Mucosa of descending colon (tissue), 3 donors: ENCODE measurements around the gene ABHD13. TPM values are rescaled to one million over a fixed set of nuclear protein-coding genes. Genes with fewer than 3 reads are reported as not detected.

Experiments used
- ATAC-seq: fragments of 200-7000 bp; cut with Tn5 transposase; one replicate; pipeline ENCODE4 v1.9.1; 2020; ENCODE audit warnings: mild to moderate bottlenecking, moderate library complexity
- DNase-seq, 3 donors: peaks; one replicate each; pipeline ENCODE4 v3.0.0-alpha.2; 2020
- H3K36me3 ChIP-seq: fragments of 200-600 bp; one replicate; pipeline ENCODE4 v1.8.0; 2021; ENCODE audit warnings: low read depth, mild to moderate bottlenecking
- H3K4me1 ChIP-seq: fragments of 200-600 bp; one replicate; pipeline ENCODE4 v1.8.0; 2021; ENCODE audit warnings: low read depth, mild to moderate bottlenecking
- H3K4me3 ChIP-seq: fragments of 200-600 bp; one replicate; pipeline ENCODE4 v1.8.0; 2021; ENCODE audit warnings: mild to moderate bottlenecking
- H3K9me3 ChIP-seq: fragments of 200-600 bp; one replicate; pipeline ENCODE4 v1.8.0; 2021; ENCODE audit warnings: mild to moderate bottlenecking
- CTCF ChIP-seq: fragments of 200-600 bp; IDR thresholded peaks from one replicate; pipeline ENCODE4 v1.8.0; 2022; ENCODE audit warnings: antibody characterized with exemption, mild to moderate bottlenecking
- intact Hi-C, 2 donors: fragments of 100-400 bp; cut with DNase I in 1 of 2; cut with micrococcal nuclease in 1 of 2; formaldehyde crosslinking; loops; one replicate each; pipeline versions ENCODE4 v1.11.0 to v1.11.1; 2022; cut with DNase I, micrococcal nuclease
- total RNA-seq, 3 donors: library from RNA; stranded (reverse); fragmentation: NEBNext Ultra II Directional in 2 of 3; extraction: Animal tissue kit (Norgen Biotek cat#: 25700) in 2 of 3; gene quantifications; one replicate each; pipeline versions ENCODE4 v1.2.1 to v1.2.4, GENCODE V29; 2021 to 2023
- donor health status: DM: no; HTN: no; CAD: no; lungs with moderate emphysema.
- donor health status: DM: no; HTN: no; CAD: no.
- donor health status: DM: no; HTN: yes; CAD: no.

Gene ABHD13
- total RNA-seq, 3 donors from 2014 or later: 8.4 to 10.3 (median 9.4) TPM

GRCh38 chr13:108185223-108185622, 33.0 kb upstream of the ABHD13 start:
- no peak for DNase-seq
- Histone ChIP-seq H3K4me1 (no peaks in the 10 kb centered on the region), H3K9me3 (no peaks in the 10 kb centered on the region), H3K36me3 (no peaks in the 10 kb centered on the region), H3K4me3 (no peak overlapping the region)
- intact Hi-C loops: no loop called here
- no peak for ATAC-seq
- no peak for TF ChIP-seq CTCF

- H3K36me3 ChIP-seq: no peaks in the 10 kb centered on the region
- H3K9me3 ChIP-seq: no peaks in the 10 kb centered on the region
- ATAC-seq (no peak), DNase-seq (no peak)
- no peak for TF ChIP-seq CTCF
- no peak overlapping the region for H3K4me3 ChIP-seq
- no peaks in the 10 kb centered on the region for H3K4me1 ChIP-seq
- intact Hi-C loops: no loop called here
Measured at GRCh38 chr13:108188260-108188659, 29.9 kb upstream of the ABHD13 start.

DNA sequence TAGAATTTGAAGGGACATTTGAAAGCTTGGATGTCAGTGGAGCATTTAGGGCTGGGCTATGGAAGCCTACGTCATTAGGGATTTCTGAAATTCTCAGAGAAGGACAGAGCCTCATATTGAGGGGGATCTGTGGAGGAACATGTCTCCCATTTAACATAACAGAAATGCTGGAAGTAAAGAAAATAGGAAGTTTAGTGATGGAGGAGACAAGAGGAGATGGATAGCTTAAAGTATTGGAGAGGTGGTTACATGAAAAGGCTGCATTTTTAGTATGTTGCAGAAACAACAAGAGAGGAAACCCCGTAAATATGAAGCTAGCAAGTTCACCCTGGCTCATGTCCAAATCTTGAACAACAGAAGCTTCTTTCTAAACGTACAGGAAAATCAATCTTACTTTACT, 27.3 kb upstream of the ABHD13 start:
- H3K36me3 ChIP-seq: no peaks in the 10 kb centered on the region
- no peak for ATAC-seq
- no peak for DNase-seq
- H3K4me3 ChIP-seq: no peak overlapping the region
- TF ChIP-seq CTCF: no peak
- intact Hi-C loops: no loop called here
- no peaks in the 10 kb centered on the region for H3K4me1 ChIP-seq
- peaks cover 12% of the 10 kb centered on the region for H3K9me3 ChIP-seq

GRCh38 chr13:108193806-108194205, 24.4 kb upstream of the ABHD13 start:
- no peaks in the 10 kb centered on the region for H3K36me3 ChIP-seq
- intact Hi-C loops: no loop called here
- H3K4me1 ChIP-seq: no peaks in the 10 kb centered on the region
- no peak overlapping the region for H3K4me3 ChIP-seq
- TF ChIP-seq CTCF: no peak
- ATAC-seq (no peak), DNase-seq (no peak)
- peaks cover 13% of the 10 kb centered on the region for H3K9me3 ChIP-seq

DNA sequence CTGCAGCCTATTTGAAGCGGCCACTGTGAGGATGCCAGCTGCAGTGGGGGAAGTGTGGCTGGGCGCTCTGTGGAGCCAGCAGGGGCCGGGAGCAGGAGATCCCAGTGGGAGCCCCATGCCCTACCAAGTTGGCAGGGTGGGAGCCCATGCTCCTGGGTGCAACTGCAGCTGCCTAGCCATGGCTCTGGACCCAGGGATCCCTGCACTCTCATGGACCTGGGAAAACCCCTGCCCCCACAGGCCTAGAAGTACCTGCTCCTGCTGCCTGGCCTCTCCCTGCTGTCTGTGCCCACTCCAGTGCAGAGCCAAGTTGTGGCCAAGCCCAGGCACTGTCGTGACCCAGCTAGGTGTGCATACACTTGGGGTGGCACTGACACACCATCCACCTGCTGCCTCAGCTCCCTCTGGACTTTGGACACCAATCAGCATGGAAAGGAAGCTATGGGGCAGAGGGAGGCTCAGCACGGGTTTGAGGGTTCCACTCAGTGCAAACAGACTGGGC, 23.7 kb upstream of the ABHD13 start:
- no peak for TF ChIP-seq CTCF
- no peak for ATAC-seq
- peaks cover 13% of the 10 kb centered on the region for H3K9me3 ChIP-seq
- DNase-seq: no peak
- intact Hi-C loops: no loop called here
- no peak overlapping the region for H3K4me3 ChIP-seq
- H3K36me3 ChIP-seq: no peaks in the 10 kb centered on the region
- H3K4me1 ChIP-seq: no peaks in the 10 kb centered on the region

DNA sequence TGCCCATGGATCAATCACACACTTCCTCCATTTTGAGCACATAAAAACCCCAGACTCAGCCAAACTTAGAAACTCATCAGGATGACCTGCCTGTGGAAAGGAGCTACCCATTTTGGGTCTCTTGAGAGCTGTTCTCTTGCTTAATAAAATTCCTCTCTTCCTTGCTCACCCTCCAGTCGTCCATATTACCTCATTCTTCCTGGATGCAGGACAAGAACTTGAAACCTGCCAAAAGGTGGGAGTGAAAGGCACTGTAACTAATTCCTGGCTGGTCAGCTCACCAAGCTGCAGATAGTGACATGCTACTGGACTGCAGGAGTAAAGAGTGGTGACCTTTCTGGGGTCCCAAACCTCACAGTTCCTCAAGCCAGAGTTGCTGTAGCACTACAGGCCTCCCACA, 23.0 kb upstream of the ABHD13 start:
- no peak for TF ChIP-seq CTCF
- ATAC-seq (no peak), DNase-seq (no peak)
- Histone ChIP-seq H3K36me3 (no peaks in the 10 kb centered on the region), H3K9me3 (peaks cover 13% of the 10 kb centered on the region), H3K4me1 (no peaks in the 10 kb centered on the region), H3K4me3 (no peak overlapping the region)
- intact Hi-C loops: no loop called here
